ENCODE data around the gene VENTX. TPM values are rescaled to one million over a fixed set of nuclear protein-coding genes. Genes with fewer than 3 reads are reported as not detected.

The VENTX gene
- total RNA-seq, 1 experiment from 2014 or later = not detected

GRCh38 chr10:133257489-133258065, 19.9 kb downstream of the VENTX start:
- no peaks in the 10 kb centered on the region for H3K27me3 ChIP-seq (ENCODE audit: control insufficient read depth, insufficient read depth, low read length)
- POLR2A ChIA-PET = interaction anchor here (0.5 kb wide), 1 partner anchor 47 kb away, joined by 5 read pairs; no protein-coding TSS in a partner anchor
- in situ Hi-C loops (cut with HindIII; ENCODE audit: low pct_unique_long_range_greater_than_20kb, low sequenced_read_pairs) = no loop called here
- ATAC-seq (peak; percentile 76), DNase-seq (ENCODE audit: low read depth, low spot score) (no peak)
- CTCF ChIA-PET = interaction anchor here (0.6 to 1.8 kb wide), 7 partner anchors 10 to 355 kb away, joined by 3 to 13 read pairs (median 5); no protein-coding TSS in a partner anchor
- BruUV-seq (replicated peaks) = no TSS peak
- H3K36me3 ChIP-seq (ENCODE audit: control insufficient read depth, insufficient read depth, low read length) = no peaks in the 10 kb centered on the region
- H3K27ac ChIP-seq (ENCODE audit: low read length) = peak overlapping the region; percentile 4
- intact Hi-C loops (cut with micrococcal nuclease; ENCODE audit: unreplicated experiment) = no loop called here
- peak; percentile 95 for TF ChIP-seq CTCF (IDR thresholded peaks at IDR 0.05)
- TF ChIP-seq REST (IDR thresholded peaks at IDR 0.05; ENCODE audit: insufficient read depth in 1 of 2, low read depth in 2 of 2, low read length in 1 of 2) = no peak
- peak; percentile 61; the same call in 1 of the 2 replicates for TF ChIP-seq POLR2AphosphoS5 (IDR thresholded peaks at IDR 0.05; ENCODE audit: low read depth, low read length)
- H3K9me3 ChIP-seq (ENCODE audit: control insufficient read depth, insufficient read depth, low read depth, low read length) = no peaks in the 10 kb centered on the region
- peaks cover 44% of the 10 kb centered on the region for H3K4me1 ChIP-seq (ENCODE audit: control insufficient read depth, insufficient read depth, low read length)
- peak overlapping the region; percentile 38 to 45 for H3K4me3 ChIP-seq (ENCODE audit: low read depth in 2 of 2, low read length in 2 of 2)

GRCh38 chr10:133258066-133258817, 20.6 kb downstream of the VENTX start:
- POLR2A ChIA-PET = no interaction called here
- H3K36me3 ChIP-seq (ENCODE audit: control insufficient read depth, insufficient read depth, low read length) = no peaks in the 10 kb centered on the region
- no peaks in the 10 kb centered on the region for H3K9me3 ChIP-seq (ENCODE audit: control insufficient read depth, insufficient read depth, low read depth, low read length)
- ATAC-seq = peak; percentile 22
- TF ChIP-seq CTCF (IDR thresholded peaks at IDR 0.05) = no peak
- TF ChIP-seq POLR2AphosphoS5 (IDR thresholded peaks at IDR 0.05; ENCODE audit: low read depth, low read length) = no peak
- no peak for TF ChIP-seq TCF7L2 (IDR thresholded peaks at IDR 0.05; ENCODE audit: low read depth, low read length)
- no peak for TF ChIP-seq SIN3A (IDR thresholded peaks at IDR 0.05; ENCODE audit: borderline replicate concordance, insufficient read depth, low read depth, low read length)
- no peak for TF ChIP-seq REST (IDR thresholded peaks at IDR 0.05; ENCODE audit: insufficient read depth in 1 of 2, low read depth in 2 of 2, low read length in 1 of 2)
- no peaks in the 10 kb centered on the region for H3K27me3 ChIP-seq (ENCODE audit: control insufficient read depth, insufficient read depth, low read length)
- in situ Hi-C loops (cut with HindIII; ENCODE audit: low pct_unique_long_range_greater_than_20kb, low sequenced_read_pairs) = no loop called here
- BruUV-seq (replicated peaks) = no TSS peak
- CTCF ChIA-PET = interaction anchor here (1.4 to 1.8 kb wide), 3 partner anchors 17 to 115 kb away, joined by 4 to 6 read pairs (median 5); no protein-coding TSS in a partner anchor
- H3K4me3 ChIP-seq (ENCODE audit: low read depth in 2 of 2, low read length in 2 of 2) = peak overlapping the region; percentile 38 to 45; a peak in 3 of 4 replicates
- H3K27ac ChIP-seq (ENCODE audit: low read length) = peak overlapping the region; percentile 4
- peaks cover 45% of the 10 kb centered on the region for H3K4me1 ChIP-seq (ENCODE audit: control insufficient read depth, insufficient read depth, low read length)
- DNase-seq (ENCODE audit: low read depth, low spot score) = no peak
- intact Hi-C loops (cut with micrococcal nuclease; ENCODE audit: unreplicated experiment) = no loop called here

All from Panc1 (cell line).